Right atrium auricular region (tissue), 2 donors: ENCODE results near the gene SCN4A. TPM values are rescaled to one million over a fixed set of nuclear protein-coding genes. Genes with fewer than 3 reads are reported as not detected.
"Not testable (repeated sequence)": the region's sequence is repeated elsewhere in the genome, so short reads cannot be mapped to it uniquely, and the experiment has no call there.

Source experiments
- DNase-seq: peaks from one replicate; pipeline ENCODE4 v3.0.0-alpha.2; 2019; ENCODE audit warnings: low spot score
- H3K27ac ChIP-seq, 2 donors: fragments of 200-600 bp; sonication (generic); 1 replicate in 1 of 2; 2 replicates in 1 of 2; pipeline ENCODE4 v1.5.1; 2016 to 2019
- H3K27me3 ChIP-seq, 2 donors: fragments of 200-600 bp; sonication (generic); one replicate each; pipeline versions ENCODE4 v1.5.1 to v1.6.0; 2017 to 2019
- H3K36me3 ChIP-seq: fragments of 200-600 bp; sonication (generic); one replicate; pipeline ENCODE4 v1.5.1; 2016
- H3K4me1 ChIP-seq, 2 donors: fragments of 200-600 bp; sonication (generic); one replicate each; pipeline versions ENCODE4 v1.5.1 to v1.6.0; 2017 to 2019
- H3K4me3 ChIP-seq, 2 donors: fragments of 200-600 bp; sonication (generic); 1 replicate in 1 of 2; 2 replicates in 1 of 2; pipeline ENCODE4 v1.5.1; 2017 to 2019; ENCODE audit warnings: mild to moderate bottlenecking in 1 of 2, moderate library complexity in 1 of 2
- H3K9me3 ChIP-seq, 2 donors: fragments of 200-600 bp; sonication (generic); one replicate each; pipeline ENCODE4 v1.5.1; 2019
- total RNA-seq, 2 donors: library from RNA; depleted of rRNA; stranded (reverse); fragments of >200 nt; gene quantifications; one replicate each; pipeline ENCODE4 v1.1.0, GENCODE V29; 2016
- TF ChIP-seq, protein P1 (sequence below), 2 donors: fragments of 200-600 bp; sonication (generic); IDR thresholded peaks; one replicate each; pipeline ENCODE4 v1.5.1; 2019; ENCODE audit warnings: antibody characterized with exemption in 2 of 2

SCN4A gene
- total RNA-seq, 2 donors from 2014 or later: 0.74 to 2.5 TPM

GRCh38 chr17:63903787-63904201 is 68.9 kb downstream of the SCN4A start:
- not testable (repeated sequence) for H3K27me3 ChIP-seq, H3K4me1 ChIP-seq, H3K27ac ChIP-seq, H3K4me3 ChIP-seq, H3K36me3 ChIP-seq, DNase-seq, H3K9me3 ChIP-seq
- TF ChIP-seq, protein P1, sequence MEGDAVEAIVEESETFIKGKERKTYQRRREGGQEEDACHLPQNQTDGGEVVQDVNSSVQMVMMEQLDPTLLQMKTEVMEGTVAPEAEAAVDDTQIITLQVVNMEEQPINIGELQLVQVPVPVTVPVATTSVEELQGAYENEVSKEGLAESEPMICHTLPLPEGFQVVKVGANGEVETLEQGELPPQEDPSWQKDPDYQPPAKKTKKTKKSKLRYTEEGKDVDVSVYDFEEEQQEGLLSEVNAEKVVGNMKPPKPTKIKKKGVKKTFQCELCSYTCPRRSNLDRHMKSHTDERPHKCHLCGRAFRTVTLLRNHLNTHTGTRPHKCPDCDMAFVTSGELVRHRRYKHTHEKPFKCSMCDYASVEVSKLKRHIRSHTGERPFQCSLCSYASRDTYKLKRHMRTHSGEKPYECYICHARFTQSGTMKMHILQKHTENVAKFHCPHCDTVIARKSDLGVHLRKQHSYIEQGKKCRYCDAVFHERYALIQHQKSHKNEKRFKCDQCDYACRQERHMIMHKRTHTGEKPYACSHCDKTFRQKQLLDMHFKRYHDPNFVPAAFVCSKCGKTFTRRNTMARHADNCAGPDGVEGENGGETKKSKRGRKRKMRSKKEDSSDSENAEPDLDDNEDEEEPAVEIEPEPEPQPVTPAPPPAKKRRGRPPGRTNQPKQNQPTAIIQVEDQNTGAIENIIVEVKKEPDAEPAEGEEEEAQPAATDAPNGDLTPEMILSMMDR (IDR thresholded peaks at IDR 0.05): peak; percentile 15 to 60

GRCh38 chr17:63901971-63902370 is 70.7 kb downstream of the SCN4A start:
- not testable (repeated sequence) for H3K27me3 ChIP-seq, H3K4me1 ChIP-seq

DNA sequence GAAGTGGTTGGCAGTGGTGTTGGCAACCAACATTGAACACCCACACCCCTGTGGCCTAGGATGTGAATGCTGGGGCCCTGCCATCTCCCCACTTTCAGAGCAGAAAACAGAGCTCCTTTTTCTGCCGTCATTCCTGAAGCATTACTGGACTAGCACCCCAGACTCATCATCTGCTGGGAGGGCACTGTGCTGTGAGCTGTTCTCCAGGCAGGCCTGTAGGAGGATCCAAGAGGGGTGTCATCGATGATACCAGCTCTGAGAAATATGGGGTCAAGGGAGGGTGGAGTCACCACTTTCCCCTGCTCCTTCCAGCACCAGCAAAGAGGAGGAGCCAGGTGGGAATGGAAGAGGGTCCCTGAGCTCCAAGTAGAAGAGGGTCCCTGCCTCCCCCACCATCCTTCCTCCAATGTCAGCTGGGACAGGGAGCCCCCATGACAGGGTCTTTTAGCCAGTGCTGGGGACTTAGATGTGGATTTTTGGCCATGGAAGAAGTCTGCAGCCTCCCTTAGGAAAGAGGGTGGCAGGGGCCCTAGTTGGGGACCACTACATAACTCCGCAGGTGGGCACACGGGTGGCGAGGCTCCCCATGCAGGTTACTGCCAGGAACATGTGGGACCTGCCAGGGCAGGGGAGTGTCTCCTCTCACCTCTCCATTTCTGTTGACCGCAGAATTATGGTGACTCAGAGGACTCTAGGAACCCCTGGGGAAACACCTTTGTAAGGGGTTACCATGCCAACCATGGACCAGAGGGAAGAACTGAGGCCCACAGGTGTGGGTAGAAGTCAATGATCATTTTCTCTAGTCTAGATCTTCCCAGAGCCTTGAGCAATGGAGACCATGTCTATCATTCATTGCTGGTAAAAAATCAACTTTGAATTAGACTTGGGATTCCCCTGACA is 73.6 kb downstream of the SCN4A start:
- not testable (repeated sequence) for H3K36me3 ChIP-seq, DNase-seq, H3K9me3 ChIP-seq, H3K27ac ChIP-seq, H3K27me3 ChIP-seq, H3K4me1 ChIP-seq, H3K4me3 ChIP-seq

More at GRCh38 chr17:63901971-63902370, 70.7 kb downstream of the SCN4A start:
- not testable (repeated sequence) for H3K27ac ChIP-seq, H3K9me3 ChIP-seq, H3K4me3 ChIP-seq, DNase-seq, H3K36me3 ChIP-seq

GRCh38 chr17:63896524-63897354 is 76.0 kb downstream of the SCN4A start, which contains the start of gene CSH1:
TSS of gene CSH1 (minus strand) at chr17:63896574. CDS start at chr17:63896511, 63 bp downstream.
- not testable (repeated sequence) for H3K4me3 ChIP-seq, H3K36me3 ChIP-seq, H3K4me1 ChIP-seq, H3K27me3 ChIP-seq, DNase-seq, H3K9me3 ChIP-seq, H3K27ac ChIP-seq

GRCh38 chr17:63894821-63895220 is 77.9 kb downstream of the SCN4A start:
- H3K27ac ChIP-seq, DNase-seq, H3K4me1 ChIP-seq, H3K9me3 ChIP-seq, H3K36me3 ChIP-seq, H3K27me3 ChIP-seq, H3K4me3 ChIP-seq: not testable (repeated sequence)

DNA sequence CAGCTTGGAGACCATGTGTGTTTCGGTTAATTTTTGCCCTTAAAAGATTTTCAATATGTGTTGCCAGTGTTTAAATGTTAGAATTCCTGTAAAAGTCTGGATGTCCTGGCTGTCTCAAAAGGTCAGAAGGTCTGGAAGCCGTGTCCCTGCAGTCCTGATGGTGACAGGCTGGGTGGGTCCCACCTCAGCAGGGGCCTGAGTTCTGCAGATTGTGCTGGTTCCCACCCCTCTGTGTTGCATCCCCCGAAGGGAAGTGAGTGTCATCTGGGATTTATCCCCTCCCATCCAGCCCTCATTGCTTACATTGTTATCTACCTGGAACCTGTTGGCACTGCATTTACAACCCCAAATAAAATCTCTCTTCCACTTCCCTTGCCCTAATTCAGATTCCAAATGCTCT is 78.7 kb downstream of the SCN4A start:
- H3K4me3 ChIP-seq, H3K4me1 ChIP-seq, H3K27ac ChIP-seq, H3K27me3 ChIP-seq, DNase-seq, H3K36me3 ChIP-seq, H3K9me3 ChIP-seq: not testable (repeated sequence)

- not testable (repeated sequence) for H3K4me1 ChIP-seq, DNase-seq, H3K36me3 ChIP-seq, H3K9me3 ChIP-seq, H3K4me3 ChIP-seq, H3K27ac ChIP-seq, H3K27me3 ChIP-seq
Measured at GRCh38 chr17:63892316-63893037, 80.2 kb downstream of the SCN4A start.

DNA sequence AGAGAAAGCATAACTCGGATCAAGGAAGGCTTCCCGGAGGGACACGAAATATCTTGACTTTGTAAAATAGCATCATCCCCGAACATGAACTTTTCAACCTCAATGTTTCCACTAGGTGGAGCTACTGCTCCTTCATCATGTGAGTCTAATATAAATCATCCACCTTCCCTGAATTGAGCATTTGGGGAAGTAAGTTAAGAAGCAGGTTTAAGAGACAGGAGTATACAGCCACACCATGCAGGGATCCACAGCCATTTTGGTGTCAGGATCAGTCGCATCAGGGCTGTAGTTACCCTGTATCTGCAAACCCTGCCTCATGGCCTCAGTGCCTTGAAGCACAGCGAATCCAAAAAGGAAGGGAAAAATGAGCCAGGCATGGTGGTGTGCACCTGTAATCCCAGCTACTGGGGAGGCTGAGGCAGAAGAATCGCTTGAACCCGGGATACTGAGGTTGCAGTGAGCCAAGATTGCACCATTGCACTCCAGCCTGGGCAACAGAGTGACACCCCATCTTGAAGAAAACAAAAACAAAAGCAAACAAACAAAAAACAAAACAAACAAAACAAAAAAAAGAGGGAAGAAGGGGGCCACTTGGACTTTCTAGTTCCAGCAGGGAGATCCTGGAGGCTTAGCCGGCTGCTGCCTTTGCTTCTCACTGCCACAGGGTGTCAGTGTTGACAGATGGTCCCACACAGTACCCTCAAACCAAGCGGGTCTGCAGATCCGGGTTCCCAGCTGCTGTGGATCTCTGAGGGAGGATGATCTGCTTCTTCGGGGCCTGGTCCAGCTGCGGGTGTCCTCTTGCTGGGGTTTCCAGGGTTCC is 83.5 kb downstream of the SCN4A start:
- not testable (repeated sequence) for H3K27ac ChIP-seq, DNase-seq, H3K4me3 ChIP-seq, H3K36me3 ChIP-seq, H3K9me3 ChIP-seq, H3K27me3 ChIP-seq, H3K4me1 ChIP-seq
- TF ChIP-seq, protein P1 (IDR thresholded peaks at IDR 0.05): peak; percentile 31 to 56
